AG09309 (cell line): ENCODE data around the gene INSR.
"Not testable (repeated sequence)": the region's sequence is repeated elsewhere in the genome, so short reads cannot be mapped to it uniquely, and the experiment has no call there.

Experiments
- DNase-seq: peaks from one replicate; pipeline ENCODE4 v3.0.0-alpha.2; 2010; ENCODE audit warnings: low read depth
- H3K4me3 ChIP-seq: 2 replicates; pipeline ENCODE4 v1.5.1; 2011; ENCODE audit warnings: mild to moderate bottlenecking, low read depth, low read length, moderate library complexity; ENCODE audit not compliant: control insufficient read depth
- CTCF ChIP-seq: IDR thresholded peaks from 2 replicates; pipeline ENCODE4 v1.5.1; 2011; ENCODE audit warnings: mild to moderate bottlenecking, low read depth, low read length, inconsistent platforms; ENCODE audit not compliant: insufficient read depth, control insufficient read depth; ENCODE audit errors: missing control alignments

Gene INSR

GRCh38 chr19:7161292-7161691 is 132.9 kb downstream of the INSR start:
- TF ChIP-seq CTCF, result no peak
- no peak for DNase-seq
- no peak overlapping the region for H3K4me3 ChIP-seq

- no peak overlapping the region for H3K4me3 ChIP-seq
- DNase-seq, result no peak
- no peak for TF ChIP-seq CTCF
Measured at GRCh38 chr19:7159105-7159933, 134.9 kb downstream of the INSR start.

GRCh38 chr19:7153022-7153421 is 141.2 kb downstream of the INSR start:
- TF ChIP-seq CTCF, result no peak
- no peak overlapping the region for H3K4me3 ChIP-seq

GRCh38 chr19:7152568-7152967 is 141.6 kb downstream of the INSR start:
- H3K4me3 ChIP-seq, result no peak overlapping the region
- no peak for TF ChIP-seq CTCF
- no peak for DNase-seq

More at GRCh38 chr19:7153022-7153421, 141.2 kb downstream of the INSR start:
- no peak for DNase-seq

- TF ChIP-seq CTCF, result no peak
- DNase-seq, result no peak
- H3K4me3 ChIP-seq, result no peak overlapping the region
Measured at GRCh38 chr19:7149956-7150705, 144.1 kb downstream of the INSR start.

- DNase-seq, H3K4me3 ChIP-seq: not testable (repeated sequence)
Measured at GRCh38 chr19:7147119-7147675, 147.0 kb downstream of the INSR start.

- H3K4me3 ChIP-seq, DNase-seq: not testable (repeated sequence)
Measured at GRCh38 chr19:7146086-7146485, 148.1 kb downstream of the INSR start.
